ENCODE measurements around the gene LGALS7. TPM values are rescaled to one million over a fixed set of nuclear protein-coding genes. Genes with fewer than 3 reads are reported as not detected.
"Not testable (repeated sequence)": the region's sequence is repeated elsewhere in the genome, so short reads cannot be mapped to it uniquely, and the experiment has no call there.

LGALS7 gene
- total RNA-seq, 1 donor from 2014 or later = not detected

GRCh38 chr19:38759590-38760003 lies 13.7 kb downstream of the LGALS7 start:
- peak overlapping the region; percentile 65 for H3K27ac ChIP-seq
- H3K9me3 ChIP-seq = no peaks in the 10 kb centered on the region
- intact Hi-C loops (cut with DNase I) = no loop called here
- no peak for TF ChIP-seq CTCF (IDR thresholded peaks at IDR 0.05)
- no peak overlapping the region for H3K4me3 ChIP-seq
- peak; percentile 97 for ATAC-seq
- DNase-seq = no peak
- H3K4me1 ChIP-seq = no peaks in the 10 kb centered on the region
- no peaks in the 10 kb centered on the region for H3K27me3 ChIP-seq
- no peaks in the 10 kb centered on the region for H3K36me3 ChIP-seq

GRCh38 chr19:38754196-38754595 lies 19.1 kb downstream of the LGALS7 start:
- H3K27me3 ChIP-seq; ATAC-seq; H3K36me3 ChIP-seq; H3K4me3 ChIP-seq; DNase-seq; intact Hi-C loops (cut with DNase I); H3K27ac ChIP-seq; H3K9me3 ChIP-seq; H3K4me1 ChIP-seq: not testable (repeated sequence)

- H3K9me3 ChIP-seq; intact Hi-C loops (cut with DNase I); H3K4me1 ChIP-seq; H3K27ac ChIP-seq; H3K4me3 ChIP-seq; DNase-seq; H3K36me3 ChIP-seq; H3K27me3 ChIP-seq; ATAC-seq: not testable (repeated sequence)
Observed at GRCh38 chr19:38753783-38754182, 19.5 kb downstream of the LGALS7 start.

- Histone ChIP-seq H3K9me3 (no peaks in the 10 kb centered on the region), H3K4me3 (no peak overlapping the region), H3K27me3 (no peaks in the 10 kb centered on the region), H3K27ac (no peak overlapping the region), H3K4me1 (no peaks in the 10 kb centered on the region), H3K36me3 (no peaks in the 10 kb centered on the region)
- ATAC-seq (peak; percentile 40), DNase-seq (no peak)
- intact Hi-C loops (cut with DNase I) = no loop called here
- TF ChIP-seq CTCF (IDR thresholded peaks at IDR 0.05) = no peak
Observed at GRCh38 chr19:38745316-38745715, 28.0 kb downstream of the LGALS7 start.

- Histone ChIP-seq H3K27me3 (no peaks in the 10 kb centered on the region), H3K27ac (no peak overlapping the region), H3K4me1 (no peaks in the 10 kb centered on the region), H3K36me3 (no peaks in the 10 kb centered on the region), H3K9me3 (no peaks in the 10 kb centered on the region), H3K4me3 (no peak overlapping the region)
- intact Hi-C loops (cut with DNase I) = no loop called here
- no peak for DNase-seq
- TF ChIP-seq CTCF (IDR thresholded peaks at IDR 0.05) = no peak
- no peak for ATAC-seq
Observed at GRCh38 chr19:38744874-38745273, 28.4 kb downstream of the LGALS7 start.

- ATAC-seq = no peak
- no peak for TF ChIP-seq CTCF (IDR thresholded peaks at IDR 0.05)
- no peaks in the 10 kb centered on the region for H3K4me1 ChIP-seq
- no peak within 1 kb of the TSS for H3K4me3 ChIP-seq
- H3K36me3 ChIP-seq = no peaks in the 10 kb centered on the region
- no peak for DNase-seq
- H3K27ac ChIP-seq = no peak within 1 kb of the TSS
- intact Hi-C loops (cut with DNase I) = no loop called here
- H3K9me3 ChIP-seq = no peaks in the 10 kb centered on the region
- no peaks in the 10 kb centered on the region for H3K27me3 ChIP-seq
Observed at GRCh38 chr19:38744298-38744681, 29.0 kb downstream of the LGALS7 start, which contains the start of gene CAPN12. CAPN12 (minus strand) TSS chr19:38744474; CDS start chr19:38744165, 309 bp downstream.
